Activated CD4-positive, alpha-beta T cell treated with anti-CD3 and anti-CD28 coated beads, Interleukin-2, amount 10 ng/mL, durations not matched to agents 24 days and 14 days (primary cell): ENCODE data around the gene POU5F1. TPM values are rescaled to one million over a fixed set of nuclear protein-coding genes. Genes with fewer than 3 reads are reported as not detected.
A peak's percentile ranks its signal among the peaks of the same experiment; 100 is the strongest.
"Not testable (repeated sequence)": the region's sequence is repeated elsewhere in the genome, so short reads cannot be mapped to it uniquely, and the experiment has no call there.

ENCODE experiments used
- DNase-seq: peaks from one replicate; pipeline ENCODE4 v3.0.0; 2022
- H3K27ac Mint-ChIP-seq: one replicate; pipeline ENCODE4 v1.8.0; 2022; ENCODE audit warnings: mild to moderate bottlenecking, mixed read lengths
- H3K27me3 Mint-ChIP-seq: one replicate; pipeline ENCODE4 v1.8.0; 2022; ENCODE audit warnings: mixed read lengths
- H3K36me3 Mint-ChIP-seq: one replicate; pipeline ENCODE4 v1.8.0; 2022; ENCODE audit warnings: low read depth, mild to moderate bottlenecking, mixed read lengths
- H3K4me1 Mint-ChIP-seq: one replicate; pipeline ENCODE4 v1.8.0; 2021; ENCODE audit warnings: mixed read lengths
- H3K4me3 Mint-ChIP-seq: one replicate; pipeline ENCODE4 v1.8.0; 2022; ENCODE audit warnings: mild to moderate bottlenecking, moderate library complexity, mixed read lengths
- H3K9me3 Mint-ChIP-seq: one replicate; pipeline ENCODE4 v1.8.0; 2021; ENCODE audit warnings: mixed read lengths
- intact Hi-C: fragments of 100-400 bp; cut with micrococcal nuclease; formaldehyde crosslinking; loops from one replicate; pipeline ENCODE4 v1.15.1; 2023
- total RNA-seq: library from RNA; stranded (reverse); gene quantifications from 2 replicates; pipeline ENCODE4 v1.2.3, GENCODE V29; 2022

Gene POU5F1
- not detected in 2 replicates for total RNA-seq

DNA sequence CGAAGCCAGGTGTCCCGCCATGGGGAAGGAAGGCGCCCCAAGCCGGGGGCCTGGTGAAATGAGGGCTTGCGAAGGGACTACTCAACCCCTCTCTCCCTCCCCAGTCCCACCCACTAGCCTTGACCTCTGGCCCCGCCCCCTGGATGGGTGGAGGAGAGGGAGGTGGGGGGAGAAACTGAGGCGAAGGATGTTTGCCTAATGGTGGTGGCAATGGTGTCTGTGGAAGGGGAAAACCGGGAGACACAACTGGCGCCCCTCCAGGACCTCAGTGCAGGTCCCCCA, at the start of gene POU5F1:
Gene POU5F1, minus strand, starts transcription at position 83 of the 282 bp plus-strand sequence. Its CDS starts 62 bp downstream, at position 21.
- no peak within 1 kb of the TSS for H3K4me3 Mint-ChIP-seq
- H3K27ac Mint-ChIP-seq: no peak within 1 kb of the TSS
- intact Hi-C loops: no loop called here
- DNase-seq: no peak
- peaks cover 2% of the 10 kb centered on the region for H3K4me1 Mint-ChIP-seq
- H3K36me3 Mint-ChIP-seq: peaks cover 3% of the 10 kb centered on the region
- H3K27me3 Mint-ChIP-seq: no peaks in the 10 kb centered on the region
- H3K9me3 Mint-ChIP-seq: no peaks in the 10 kb centered on the region

DNA sequence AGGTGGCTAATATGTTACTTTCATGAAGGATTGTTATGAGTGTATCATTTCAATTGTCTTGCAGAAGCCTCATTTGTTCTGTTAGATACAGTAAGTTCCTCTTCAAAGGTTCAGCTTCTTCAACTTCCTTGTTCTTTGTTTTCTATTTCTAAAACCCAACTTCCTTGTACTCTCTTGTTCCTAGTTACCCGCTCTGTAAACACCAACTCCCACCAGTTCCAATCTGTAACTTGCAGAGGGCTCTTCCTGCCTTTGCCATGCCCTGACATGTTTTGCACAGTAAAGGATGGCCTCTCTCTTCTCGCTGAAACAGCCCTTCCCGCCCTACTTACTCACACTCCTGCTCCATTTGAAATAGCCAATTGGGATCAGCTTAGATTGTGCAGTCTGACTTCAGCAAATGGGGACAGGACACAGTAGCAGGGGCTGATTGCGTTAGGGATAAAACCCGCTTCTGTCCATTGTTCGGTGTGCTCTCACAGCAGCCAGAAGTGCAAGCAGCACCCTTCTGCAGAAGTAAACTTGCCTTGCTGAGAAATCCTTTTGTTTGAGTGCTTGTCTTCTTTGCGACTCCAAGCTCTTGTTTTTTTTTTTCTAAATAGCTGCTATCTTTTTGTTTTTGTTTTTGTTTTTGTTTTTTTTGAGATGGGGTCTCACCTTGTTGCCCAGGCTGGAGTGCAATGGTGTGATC, 45.9 kb upstream of the POU5F1 start:
- H3K36me3 Mint-ChIP-seq: peaks cover 7% of the 10 kb centered on the region
- intact Hi-C loops: no loop called here
- peaks cover 16% of the 10 kb centered on the region for H3K9me3 Mint-ChIP-seq
- peaks cover 5% of the 10 kb centered on the region for H3K4me1 Mint-ChIP-seq
- DNase-seq: no peak
- peak overlapping the region; percentile 19 for H3K27ac Mint-ChIP-seq
- H3K27me3 Mint-ChIP-seq: peaks cover 4% of the 10 kb centered on the region
- no peak overlapping the region for H3K4me3 Mint-ChIP-seq

DNA sequence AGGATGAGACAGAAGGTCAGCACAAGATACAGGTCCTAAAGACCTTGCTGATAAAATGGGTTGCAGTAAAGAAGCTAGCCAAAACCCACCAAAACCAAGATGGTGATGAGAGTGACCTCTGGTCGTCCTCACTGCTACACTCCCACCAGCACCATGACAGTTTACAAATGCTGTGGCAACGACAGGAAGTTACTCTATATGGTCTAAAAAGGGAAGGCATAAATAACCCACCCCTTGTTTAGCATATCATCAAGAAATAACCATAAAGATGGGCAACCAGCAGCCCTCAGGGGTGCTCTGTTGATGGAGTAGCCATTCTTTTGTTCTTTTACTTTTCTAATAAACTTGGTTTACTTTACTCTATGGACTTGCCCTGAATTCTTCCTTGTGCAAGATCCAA, 44.7 kb upstream of the POU5F1 start:
- intact Hi-C loops, H3K4me1 Mint-ChIP-seq, H3K4me3 Mint-ChIP-seq, DNase-seq, H3K27ac Mint-ChIP-seq, H3K36me3 Mint-ChIP-seq, H3K27me3 Mint-ChIP-seq: not testable (repeated sequence)
- H3K9me3 Mint-ChIP-seq: peaks cover 16% of the 10 kb centered on the region

DNA sequence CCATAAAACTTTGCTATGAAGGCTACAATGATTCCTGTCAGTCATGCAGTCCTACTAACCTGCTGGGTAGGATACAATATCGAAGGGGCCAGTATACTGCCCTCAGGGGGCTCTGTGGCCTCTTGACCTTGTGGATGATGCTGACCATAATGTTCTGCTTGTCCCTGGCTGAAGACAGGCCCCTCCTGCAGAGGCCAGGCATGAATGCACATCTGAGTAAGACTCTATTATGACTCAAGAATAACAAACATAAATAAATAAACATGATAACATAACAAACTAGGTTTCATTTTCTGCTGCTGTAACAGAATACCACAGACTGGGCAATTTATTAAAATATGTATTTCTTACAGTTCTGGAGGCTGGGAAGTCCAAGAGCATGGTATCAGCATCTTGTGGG, 44.0 kb upstream of the POU5F1 start:
- no peak for DNase-seq
- Mint-ChIP-seq H3K27ac (no peak overlapping the region), H3K4me1 (peaks cover 5% of the 10 kb centered on the region), H3K9me3 (peaks cover 16% of the 10 kb centered on the region), H3K27me3 (peaks cover 4% of the 10 kb centered on the region), H3K36me3 (peaks cover 7% of the 10 kb centered on the region), H3K4me3 (no peak overlapping the region)
- intact Hi-C loops: no loop called here

DNA sequence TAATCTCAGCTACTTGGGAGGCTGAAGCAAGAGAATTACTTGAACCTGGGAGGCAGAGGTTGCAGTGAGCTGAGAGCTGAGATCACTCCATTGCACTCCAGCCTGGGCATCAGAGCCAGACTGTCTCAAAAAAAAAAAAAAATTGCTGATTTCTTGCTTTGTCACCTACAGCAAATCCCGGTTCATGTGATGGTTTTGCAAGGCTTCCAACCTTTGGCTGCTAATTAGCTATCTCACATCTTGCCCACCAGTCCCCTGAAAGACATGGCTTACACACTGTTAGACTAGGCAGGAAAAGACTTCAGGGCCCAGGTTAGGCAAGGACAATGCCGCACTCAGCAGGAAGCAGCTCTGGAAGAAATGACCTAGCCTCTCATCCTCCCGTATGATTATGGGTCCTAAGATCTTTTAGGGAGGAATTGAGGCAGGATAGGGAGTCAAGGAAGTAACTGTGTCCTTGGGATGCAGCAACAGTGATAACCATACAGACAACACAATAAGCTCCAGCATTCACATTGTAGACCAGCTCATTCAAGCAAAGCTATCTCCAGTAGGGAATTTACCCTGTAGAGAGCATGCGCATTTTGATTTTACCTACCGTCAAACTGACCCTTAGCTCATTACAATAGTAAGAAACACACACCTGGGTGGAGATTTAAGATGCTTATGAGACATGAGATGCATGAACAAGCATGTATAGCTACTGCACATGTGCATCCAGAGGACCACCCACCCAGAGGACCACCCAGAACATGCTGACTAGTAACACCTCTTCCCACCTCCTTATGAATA, 40.5 kb upstream of the POU5F1 start:
- Mint-ChIP-seq H3K4me3 (no peak overlapping the region), H3K27me3 (no peaks in the 10 kb centered on the region), H3K4me1 (peaks cover under 1% of the 10 kb centered on the region), H3K27ac (no peak overlapping the region), H3K9me3 (peaks cover 3% of the 10 kb centered on the region), H3K36me3 (peaks cover 1% of the 10 kb centered on the region)
- intact Hi-C loops: no loop called here
- no peak for DNase-seq

DNA sequence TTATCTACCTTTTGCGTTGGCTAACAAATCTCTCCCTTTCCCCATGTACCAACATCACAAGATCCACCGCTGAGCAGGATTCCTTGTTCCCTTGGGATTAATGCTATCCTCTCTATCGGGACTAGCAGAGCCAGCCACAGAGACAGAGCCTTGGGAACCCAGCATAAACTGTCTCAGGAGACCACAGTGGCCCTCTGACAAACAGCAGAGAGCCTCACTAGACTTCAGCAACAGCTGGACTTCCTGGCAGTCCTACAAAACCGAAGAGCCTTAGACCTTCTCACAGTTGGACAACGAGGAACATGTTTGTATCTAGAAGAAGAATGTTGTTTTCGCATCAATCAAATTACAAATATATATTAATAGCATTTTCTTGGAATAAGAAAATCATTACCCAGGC, 39.6 kb upstream of the POU5F1 start:
- Mint-ChIP-seq H3K4me3 (no peak overlapping the region), H3K27me3 (no peaks in the 10 kb centered on the region), H3K27ac (no peak overlapping the region), H3K4me1 (peaks cover 5% of the 10 kb centered on the region), H3K9me3 (no peaks in the 10 kb centered on the region), H3K36me3 (peaks cover 2% of the 10 kb centered on the region)
- no peak for DNase-seq
- intact Hi-C loops: no loop called here

DNA sequence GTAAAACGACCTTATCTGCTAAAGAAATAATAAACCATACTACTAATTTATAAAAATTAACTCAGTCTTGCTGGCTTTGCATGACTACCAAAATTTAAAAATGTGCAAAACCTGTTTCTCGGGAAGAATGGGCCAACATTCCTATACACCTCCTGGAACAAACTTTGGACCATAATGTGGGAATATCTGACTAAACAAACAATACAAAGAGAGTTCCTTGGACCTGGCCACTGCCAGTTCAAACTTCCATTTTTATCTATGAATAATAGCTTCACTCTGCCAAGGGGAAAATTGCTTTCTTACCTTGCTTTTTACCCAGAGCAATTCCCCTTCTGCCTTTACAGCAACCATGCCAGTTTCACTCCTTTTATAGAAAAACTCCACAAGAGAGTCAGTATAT, 38.7 kb upstream of the POU5F1 start:
- Mint-ChIP-seq H3K27me3 (no peaks in the 10 kb centered on the region), H3K4me1 (peaks cover 12% of the 10 kb centered on the region), H3K9me3 (no peaks in the 10 kb centered on the region), H3K4me3 (no peak overlapping the region), H3K36me3 (peaks cover 2% of the 10 kb centered on the region), H3K27ac (no peak overlapping the region)
- intact Hi-C loops: no loop called here
- DNase-seq: no peak

DNA sequence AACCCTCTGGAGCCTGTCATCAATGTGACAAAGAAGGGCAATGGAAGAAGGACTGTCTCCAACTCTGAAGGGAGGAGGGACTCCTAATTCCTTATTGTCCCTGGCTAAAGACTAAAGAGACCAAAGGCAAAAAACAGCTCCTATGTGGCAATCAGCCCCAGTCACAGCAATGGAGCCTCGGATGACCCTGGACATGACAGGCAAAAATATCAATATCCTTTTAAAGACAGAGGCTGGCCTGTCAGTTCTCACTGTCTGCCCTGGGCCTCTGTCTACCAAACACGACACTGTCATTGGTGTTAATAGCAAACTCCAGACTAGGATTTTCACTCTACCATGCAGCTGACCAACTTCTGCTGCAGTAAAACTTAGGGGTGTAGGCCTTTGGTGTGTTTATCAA, 38.0 kb upstream of the POU5F1 start:
- peaks cover 2% of the 10 kb centered on the region for H3K36me3 Mint-ChIP-seq

DNA sequence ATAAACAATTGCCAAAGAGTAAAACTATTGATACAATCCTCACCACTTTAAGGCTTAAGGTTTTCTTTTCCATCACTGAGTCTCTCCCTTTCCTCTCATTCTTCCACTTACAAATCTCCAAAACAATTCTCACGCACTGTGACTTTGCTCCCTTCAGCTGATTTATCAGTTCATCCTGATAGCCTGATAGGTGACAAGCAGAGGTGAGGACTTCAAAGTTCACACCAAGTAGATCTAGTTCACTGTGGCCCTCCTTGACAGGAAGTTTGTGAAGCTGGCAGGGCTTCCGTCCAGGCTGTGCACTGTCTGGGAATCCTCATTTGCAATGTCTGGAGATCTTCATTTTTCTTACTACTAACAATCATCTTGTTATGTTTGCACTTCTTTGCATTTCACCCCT, 35.2 kb upstream of the POU5F1 start:
- no peaks in the 10 kb centered on the region for H3K27me3 Mint-ChIP-seq
- peak overlapping the region; percentile 73 for H3K27ac Mint-ChIP-seq
- intact Hi-C loops: no loop called here
- H3K9me3 Mint-ChIP-seq: no peaks in the 10 kb centered on the region
- peak; percentile 55 for DNase-seq
- peaks cover 17% of the 10 kb centered on the region for H3K36me3 Mint-ChIP-seq
- peaks cover 36% of the 10 kb centered on the region for H3K4me1 Mint-ChIP-seq
- peak overlapping the region; percentile 50 for H3K4me3 Mint-ChIP-seq

More for the DNA sequence above, 38.0 kb upstream of the POU5F1 start:
- intact Hi-C loops: no loop called here
- DNase-seq: no peak
- no peak overlapping the region for H3K4me3 Mint-ChIP-seq
- H3K27ac Mint-ChIP-seq: no peak overlapping the region
- H3K4me1 Mint-ChIP-seq: peaks cover 17% of the 10 kb centered on the region
- H3K9me3 Mint-ChIP-seq: no peaks in the 10 kb centered on the region
- H3K27me3 Mint-ChIP-seq: no peaks in the 10 kb centered on the region

DNA sequence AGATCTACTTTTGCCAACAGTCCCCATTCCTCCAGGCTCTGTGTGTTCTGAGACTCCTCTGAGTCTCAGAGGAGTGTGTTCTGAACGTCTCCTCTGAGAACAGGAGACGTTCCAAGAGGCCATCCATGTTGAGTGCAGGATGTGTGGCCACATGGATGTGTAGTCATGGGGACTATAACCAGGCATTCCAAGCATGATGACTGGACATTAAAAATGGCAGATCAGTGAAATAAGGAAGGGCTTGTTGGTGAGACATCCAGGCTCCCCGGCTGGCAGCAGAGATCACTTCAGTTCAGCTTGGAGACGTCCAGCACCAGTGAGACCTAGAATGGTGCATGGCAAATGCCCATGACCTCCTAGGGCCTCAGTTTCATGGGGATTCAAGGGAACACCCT, 34.3 kb upstream of the POU5F1 start:
- DNase-seq: peak; percentile 55
- Mint-ChIP-seq H3K4me1 (peaks cover 39% of the 10 kb centered on the region), H3K27me3 (no peaks in the 10 kb centered on the region), H3K36me3 (peaks cover 23% of the 10 kb centered on the region), H3K27ac (peak overlapping the region; percentile 98), H3K4me3 (peak overlapping the region; percentile 93), H3K9me3 (no peaks in the 10 kb centered on the region)
- intact Hi-C loops: no loop called here

DNA sequence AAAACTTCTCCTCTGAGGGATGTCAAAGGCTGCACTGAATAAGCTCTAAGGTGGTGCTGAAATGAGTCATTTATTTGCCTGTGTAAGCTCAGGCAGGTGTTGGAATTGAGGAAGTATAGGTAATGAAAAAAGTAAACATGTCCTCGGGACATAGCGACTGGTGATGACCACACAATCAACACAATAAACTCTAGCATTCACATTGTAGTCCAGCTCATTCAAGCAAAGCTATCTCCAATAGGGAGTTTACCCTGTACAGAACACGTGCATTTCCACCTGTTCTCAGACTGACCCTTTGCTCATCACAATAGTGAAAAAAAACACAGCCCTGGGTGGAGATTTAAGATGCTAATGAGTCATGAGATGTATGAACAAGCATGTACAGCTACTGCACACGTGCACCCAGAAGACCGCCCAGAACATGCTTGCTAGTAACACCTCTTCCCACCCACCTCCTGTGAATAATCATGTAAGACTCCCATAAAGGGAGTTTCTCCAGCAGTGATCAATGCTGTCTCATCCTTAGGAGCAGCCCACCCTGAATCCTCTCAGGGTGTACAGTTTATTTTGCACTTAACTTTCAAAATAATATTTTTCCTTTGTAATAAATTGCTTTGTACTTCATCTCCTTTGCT, 33.0 kb upstream of the POU5F1 start:
- intact Hi-C loops: loop anchor here (1.0 kb wide), 1 partner anchor 69 kb away; the partner anchor contains the start of gene HLA-C
- peaks cover 25% of the 10 kb centered on the region for H3K36me3 Mint-ChIP-seq
- peak overlapping the region; percentile 93 for H3K4me3 Mint-ChIP-seq

DNA sequence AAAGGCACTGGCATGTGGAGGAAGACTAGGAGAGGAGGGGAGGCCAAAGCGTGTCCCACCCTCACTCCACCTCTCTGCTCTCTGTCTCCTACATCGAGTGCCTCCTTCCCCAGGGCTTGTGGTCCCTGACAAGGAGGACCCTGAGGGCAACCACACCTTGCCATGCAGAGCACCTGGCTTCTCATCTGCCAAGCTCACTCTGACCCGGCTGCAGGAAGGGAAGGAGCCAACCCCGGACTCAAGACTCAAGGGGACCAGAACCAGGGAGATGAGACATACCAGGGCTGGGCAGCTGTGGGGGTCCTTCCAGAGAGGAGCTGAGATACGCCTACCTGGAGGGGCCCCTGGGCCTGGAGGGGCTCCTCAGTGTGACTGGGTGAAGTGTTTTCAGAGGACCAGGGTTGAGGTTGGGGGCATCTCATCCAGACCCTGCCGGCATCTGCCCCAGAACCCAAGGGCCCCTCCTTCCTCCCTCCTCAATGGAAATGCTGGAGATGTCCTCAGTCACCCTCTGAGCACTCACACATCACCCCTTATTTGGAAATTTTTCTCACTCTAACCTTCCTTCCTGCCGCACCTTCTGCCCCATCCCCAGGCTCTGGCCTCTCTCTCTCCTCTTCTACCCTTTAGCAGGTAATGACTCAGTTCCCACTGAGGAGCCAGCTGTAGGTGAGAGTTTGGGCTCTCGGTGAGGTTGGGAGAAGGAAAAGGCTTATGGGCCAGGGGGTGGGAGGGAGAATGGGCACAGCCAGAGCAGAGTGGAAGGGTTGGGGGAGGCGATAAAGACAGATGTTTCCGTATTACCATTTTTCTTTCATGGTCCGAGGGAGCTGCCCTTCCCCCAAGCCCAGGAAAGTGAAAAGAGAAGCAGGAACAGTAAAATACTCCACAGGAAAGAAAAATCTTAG, 32.0 kb upstream of the POU5F1 start:
- Mint-ChIP-seq H3K27ac (peak overlapping the region; percentile 98), H3K9me3 (no peaks in the 10 kb centered on the region), H3K4me3 (peak overlapping the region; percentile 93), H3K27me3 (no peaks in the 10 kb centered on the region), H3K36me3 (peaks cover 25% of the 10 kb centered on the region), H3K4me1 (peaks cover 52% of the 10 kb centered on the region)
- intact Hi-C loops: loop anchor here (1.0 kb wide), 1 partner anchor 70 kb away; the partner anchor contains the start of gene HLA-C
- peak; percentile 68 for DNase-seq

More for the DNA sequence above, 33.0 kb upstream of the POU5F1 start:
- Mint-ChIP-seq H3K9me3 (no peaks in the 10 kb centered on the region), H3K27ac (peak overlapping the region; percentile 98), H3K27me3 (no peaks in the 10 kb centered on the region), H3K4me1 (peaks cover 47% of the 10 kb centered on the region)
- DNase-seq: peak; percentile 86

DNA sequence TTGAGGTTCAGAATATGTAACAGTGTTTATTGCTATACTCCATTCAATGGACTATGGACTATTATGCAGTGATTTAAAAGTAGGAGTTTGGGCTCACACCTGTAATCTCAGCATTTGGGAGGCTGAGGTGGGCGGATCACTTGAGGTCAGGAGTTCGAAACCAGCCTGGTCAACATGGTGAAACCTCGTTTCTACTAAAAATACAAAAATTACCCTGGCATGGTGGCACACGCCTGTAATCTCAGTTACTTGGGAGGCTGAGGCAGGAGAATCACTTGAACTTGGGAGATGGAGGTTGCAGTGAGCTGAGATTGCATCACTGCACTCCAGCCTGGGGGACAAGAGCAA, 28.6 kb upstream of the POU5F1 start:
- H3K27me3 Mint-ChIP-seq, intact Hi-C loops, H3K9me3 Mint-ChIP-seq, DNase-seq: not testable (repeated sequence)
- peak overlapping the region; percentile 99 for H3K27ac Mint-ChIP-seq
- H3K4me3 Mint-ChIP-seq: peak overlapping the region; percentile 89
- peaks cover 25% of the 10 kb centered on the region for H3K36me3 Mint-ChIP-seq
- H3K4me1 Mint-ChIP-seq: peaks cover 56% of the 10 kb centered on the region
